ENCODE results near the gene PLD1.
"Not testable (repeated sequence)": the region's sequence is repeated elsewhere in the genome, so short reads cannot be mapped to it uniquely, and the experiment has no call there.

The PLD1 gene

GRCh38 chr3:171809861-171810628 lies at the start of gene PLD1:
Gene PLD1 (minus strand): TSS chr3:171810483. CDS start chr3:171738051, 72,432 bp downstream.
- H3K9me3 ChIP-seq (ENCODE audit: severe bottlenecking): no peaks in the 10 kb centered on the region
- peak; percentile 69 for DNase-seq
- no peak within 1 kb of the TSS for H3K27ac ChIP-seq
- H3K4me3 ChIP-seq (ENCODE audit: low read depth, low read length): peak within 1 kb of the TSS; percentile 55
- no peaks in the 10 kb centered on the region for H3K27me3 ChIP-seq (ENCODE audit: insufficient read depth, low read depth, severe bottlenecking)
- no peaks in the 10 kb centered on the region for H3K36me3 ChIP-seq
- no peak for TF ChIP-seq CTCF (IDR thresholded peaks at IDR 0.05; ENCODE audit: low read depth, low read length)

- not testable (repeated sequence) for H3K27me3 ChIP-seq (ENCODE audit: insufficient read depth, low read depth, severe bottlenecking)
These were observed 48.5 kb upstream of the PLD1 start for GRCh38 chr3:171858770-171859169.

GRCh38 chr3:171854649-171855305 lies 44.5 kb upstream of the PLD1 start:
- peaks cover 17% of the 10 kb centered on the region for H3K9me3 ChIP-seq (ENCODE audit: severe bottlenecking)
- H3K4me3 ChIP-seq (ENCODE audit: low read depth, low read length): no peak overlapping the region
- no peaks in the 10 kb centered on the region for H3K27me3 ChIP-seq (ENCODE audit: insufficient read depth, low read depth, severe bottlenecking)
- H3K27ac ChIP-seq: no peak overlapping the region
- TF ChIP-seq CTCF (IDR thresholded peaks at IDR 0.05; ENCODE audit: low read depth, low read length): no peak
- no peaks in the 10 kb centered on the region for H3K36me3 ChIP-seq
- no peak for DNase-seq

More at GRCh38 chr3:171858770-171859169, 48.5 kb upstream of the PLD1 start:
- peaks cover 15% of the 10 kb centered on the region for H3K9me3 ChIP-seq (ENCODE audit: severe bottlenecking)
- H3K4me3 ChIP-seq (ENCODE audit: low read depth, low read length); H3K36me3 ChIP-seq; DNase-seq; H3K27ac ChIP-seq: not testable (repeated sequence)

- no peak overlapping the region for H3K27ac ChIP-seq
- DNase-seq: no peak
- H3K36me3 ChIP-seq: no peaks in the 10 kb centered on the region
- peaks cover 11% of the 10 kb centered on the region for H3K9me3 ChIP-seq (ENCODE audit: severe bottlenecking)
- no peak for TF ChIP-seq CTCF (IDR thresholded peaks at IDR 0.05; ENCODE audit: low read depth, low read length)
- no peak overlapping the region for H3K4me3 ChIP-seq (ENCODE audit: low read depth, low read length)
- H3K27me3 ChIP-seq (ENCODE audit: insufficient read depth, low read depth, severe bottlenecking): no peaks in the 10 kb centered on the region
These were observed 41.4 kb upstream of the PLD1 start for GRCh38 chr3:171851660-171852058.

- Histone ChIP-seq H3K9me3 (ENCODE audit: severe bottlenecking) (peaks cover 11% of the 10 kb centered on the region), H3K27ac (no peak overlapping the region), H3K36me3 (no peaks in the 10 kb centered on the region), H3K4me3 (ENCODE audit: low read depth, low read length) (no peak overlapping the region), H3K27me3 (ENCODE audit: insufficient read depth, low read depth, severe bottlenecking) (no peaks in the 10 kb centered on the region)
- no peak for DNase-seq
- no peak for TF ChIP-seq CTCF (IDR thresholded peaks at IDR 0.05; ENCODE audit: low read depth, low read length)
These were observed 40.8 kb upstream of the PLD1 start for GRCh38 chr3:171850960-171851659.

Measured in WERI-Rb-1 (cell line).